H1 (cell line): ENCODE measurements around the gene HAUS2. TPM values are rescaled to one million over a fixed set of nuclear protein-coding genes. Genes with fewer than 3 reads are reported as not detected.

Experiments
- ATF3 ChIP-seq: IDR thresholded peaks from 2 replicates; pipeline ENCODE4 v1.6.1; 2011; ENCODE audit warnings: low read depth, mild to moderate bottlenecking, low read length; ENCODE audit not compliant: insufficient read depth
- CTCF ChIP-seq, 3 experiments: IDR thresholded peaks; 1 replicate in 2 of 3; 2 replicates in 1 of 3; pipeline versions ENCODE4 v1.5.1 to v1.6.1; 2011; ENCODE audit warnings: low read length in 3 of 3, mild to moderate bottlenecking in 3 of 3, inconsistent platforms in 2 of 3, low read depth in 1 of 3, moderate library complexity in 1 of 3; ENCODE audit not compliant: insufficient read depth in 1 of 3; ENCODE audit errors: control extremely low read depth in 1 of 3
- EP300 ChIP-seq, 2 experiments: IDR thresholded peaks; 1 replicate in 1 of 2; 2 replicates in 1 of 2; pipeline ENCODE4 v1.6.1; 2011 to 2012; ENCODE audit warnings: low read depth in 2 of 2, low read length in 2 of 2, mild to moderate bottlenecking in 2 of 2, borderline replicate concordance in 1 of 2, inconsistent platforms in 1 of 2, moderate library complexity in 1 of 2
- polyA plus RNA-seq, 7 experiments: library from polyadenylated mRNA; depleted of rRNA in 3 of 7; stranded (reverse) in 5 of 7; unstranded in 2 of 7; fragments of >200 nt in 5 of 7; fragments of 200-250 nt in 2 of 7; gene quantifications; 1 replicate in 5 of 7; 2 replicates in 1 of 7; 4 replicates in 1 of 7; pipeline versions ENCODE4 v1.2.1 to v1.2.3, GENCODE V29; 2011 to 2013; ENCODE audit warnings: missing spikeins in 2 of 7, mixed read lengths in 2 of 7
- total RNA-seq: library from RNA; stranded (reverse); fragmentation: NEBNext Ultra II Directional; extraction: Animal tissue kit (Norgen Biotek cat#: 25700); gene quantifications from 2 replicates; pipeline ENCODE4 v1.2.1, GENCODE V29; 2021

The HAUS2 gene
- total and polyA plus RNA-seq, 2 of the 8 experiments (the other 6 are each of a cell fraction or from before 2014, with no cell fraction given): 12.1 to 33.5 TPM

GRCh38 chr15:42558739-42559138, 10.1 kb downstream of the HAUS2 start (continued):
- TF ChIP-seq EP300 (IDR thresholded peaks at IDR 0.05; ENCODE audit: borderline replicate concordance in 1 of 2, low read depth in 2 of 2, low read length in 2 of 2): no peak
- no peak for TF ChIP-seq ATF3
- no peak for TF ChIP-seq CTCF (IDR thresholded peaks at IDR 0.05; ENCODE audit: control extremely low read depth in 1 of 3, insufficient read depth in 1 of 3, low read depth in 1 of 3, low read length in 3 of 3)
